ENCODE data around the gene ZNF236. TPM values are rescaled to one million over a fixed set of nuclear protein-coding genes. Genes with fewer than 3 reads are reported as not detected.

ZNF236 gene
- total and polyA plus RNA-seq, 2 donors (not counting 3 experiments of a cell fraction or from before 2014, with no cell fraction given): 4.5 to 14.7 TPM

DNA sequence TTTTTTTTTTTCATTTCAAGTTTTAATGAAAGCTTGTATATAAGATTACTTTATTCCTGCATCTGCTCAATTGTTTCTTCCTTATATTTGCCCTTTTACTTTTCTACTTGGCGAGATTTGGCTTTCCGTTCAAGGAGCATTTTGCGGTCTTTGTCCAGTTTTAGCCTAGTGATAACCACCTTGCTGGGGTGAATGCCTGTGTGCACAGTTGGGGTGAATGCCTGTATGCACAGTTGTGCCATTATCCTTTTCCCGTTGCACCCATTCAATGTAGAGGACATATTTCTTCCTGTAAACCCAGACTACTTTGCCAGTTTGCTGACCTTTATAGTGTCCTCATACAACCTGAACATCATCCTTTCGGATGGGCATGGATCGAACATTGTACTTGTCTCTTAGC lies 12.0 kb downstream of the ZNF236 start:
- CTCF ChIA-PET: interaction anchor here (0.6 to 1.1 kb wide), 2 partner anchors 31 to 324 kb away, joined by 3 to 6 read pairs; no protein-coding TSS in a partner anchor
- DNase-seq (ENCODE audit: low read depth, low spot score): no peak
- peaks cover 52% of the 10 kb centered on the region for H3K79me2 ChIP-seq (ENCODE audit: control insufficient read depth, insufficient read depth, low read length)

More for the DNA sequence above, 12.0 kb downstream of the ZNF236 start:
- Histone ChIP-seq H3K9me1 (replicated peaks; ENCODE audit: control insufficient read depth, extremely low read depth, insufficient read depth, low read length) (no peaks in the 10 kb centered on the region), H3K9ac (replicated peaks; ENCODE audit: extremely low read depth, insufficient read depth, low read length) (no peak overlapping the region), H3K27ac (ENCODE audit: insufficient read depth, low read depth, low read length) (no peak overlapping the region), H3K9me3 (replicated peaks; ENCODE audit: control insufficient read depth, insufficient read depth, low read length) (no peaks in the 10 kb centered on the region), H3K4me2 (ENCODE audit: insufficient read depth, low read length) (no peak overlapping the region), H4K20me1 (replicated peaks; ENCODE audit: control insufficient read depth, extremely low read depth, insufficient read depth, low read length) (no peaks in the 10 kb centered on the region), H3K4me1 (ENCODE audit: control insufficient read depth, extremely low read depth, insufficient read depth, low read length) (peaks cover 8% of the 10 kb centered on the region), H3K36me3 (ENCODE audit: control insufficient read depth in 2 of 2, extremely low read depth in 1 of 2, insufficient read depth in 2 of 2, low read length in 2 of 2) (no peaks in the 10 kb centered on the region), H3K4me3 (replicated peaks in 1 of 3; ENCODE audit: insufficient read depth in 1 of 3, low read depth in 1 of 3, low read length in 3 of 3) (no peak overlapping the region), H3K27me3 (ENCODE audit: control insufficient read depth in 2 of 2, insufficient read depth in 2 of 2, low read length in 2 of 2) (no peaks in the 10 kb centered on the region), H2AFZ (ENCODE audit: low read depth, low read length) (no peak overlapping the region)
- TF ChIP-seq JUN (IDR thresholded peaks at IDR 0.05; ENCODE audit: borderline replicate concordance, insufficient read depth, insufficient read length, low read depth) (no peak), FOS (IDR thresholded peaks at IDR 0.05; ENCODE audit: borderline replicate concordance, insufficient read depth, low read length) (no peak), EZH2 (IDR thresholded peaks at IDR 0.05; ENCODE audit: borderline replicate concordance, low read depth, low read length, severe bottlenecking) (no peak), POLR2AphosphoS5 (IDR thresholded peaks at IDR 0.05; ENCODE audit: insufficient read depth, low read depth, low read length) (no peak), POLR2A (IDR thresholded peaks at IDR 0.05; ENCODE audit: low read depth, low read length) (no peak), CTCF (IDR thresholded peaks at IDR 0.05; ENCODE audit: extremely low read depth in 1 of 2, insufficient read depth in 1 of 2, low read depth in 1 of 2, low read length in 2 of 2) (no peak), GATA2 (IDR thresholded peaks at IDR 0.05; ENCODE audit: insufficient read depth, insufficient read length, low read depth, low read length) (no peak), MYC (IDR thresholded peaks at IDR 0.05; ENCODE audit: low read depth, low read length) (no peak)
- TF ChIP-seq, protein P1, sequence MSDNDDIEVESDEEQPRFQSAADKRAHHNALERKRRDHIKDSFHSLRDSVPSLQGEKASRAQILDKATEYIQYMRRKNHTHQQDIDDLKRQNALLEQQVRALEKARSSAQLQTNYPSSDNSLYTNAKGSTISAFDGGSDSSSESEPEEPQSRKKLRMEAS (IDR thresholded peaks at IDR 0.05; ENCODE audit: insufficient read depth, insufficient read length): no peak
- BruUV-seq (replicated peaks): no TSS peak
- intact Hi-C loops (cut with micrococcal nuclease) (no loop called here), dilution Hi-C loops (cut with MboI; ENCODE audit: extremely low pct_ligation_motif_present, low sequenced_read_pairs) (no loop called here)
- FAIRE-seq: no peak
- POLR2A ChIA-PET: no interaction called here

Measured in endothelial cell of umbilical vein (primary cell).